DMS79 treated with DMSO at 0.1 percent for 48 hours (cell line): ENCODE data around the gene GRAP.
"Not testable (repeated sequence)": the region's sequence is repeated elsewhere in the genome, so short reads cannot be mapped to it uniquely, and the experiment has no call there.

Experiments used
- DNase-seq: peaks from one replicate; lab custom pipeline; 2025; lab: John Stamatoyannopoulos, UW

The GRAP gene

DNA sequence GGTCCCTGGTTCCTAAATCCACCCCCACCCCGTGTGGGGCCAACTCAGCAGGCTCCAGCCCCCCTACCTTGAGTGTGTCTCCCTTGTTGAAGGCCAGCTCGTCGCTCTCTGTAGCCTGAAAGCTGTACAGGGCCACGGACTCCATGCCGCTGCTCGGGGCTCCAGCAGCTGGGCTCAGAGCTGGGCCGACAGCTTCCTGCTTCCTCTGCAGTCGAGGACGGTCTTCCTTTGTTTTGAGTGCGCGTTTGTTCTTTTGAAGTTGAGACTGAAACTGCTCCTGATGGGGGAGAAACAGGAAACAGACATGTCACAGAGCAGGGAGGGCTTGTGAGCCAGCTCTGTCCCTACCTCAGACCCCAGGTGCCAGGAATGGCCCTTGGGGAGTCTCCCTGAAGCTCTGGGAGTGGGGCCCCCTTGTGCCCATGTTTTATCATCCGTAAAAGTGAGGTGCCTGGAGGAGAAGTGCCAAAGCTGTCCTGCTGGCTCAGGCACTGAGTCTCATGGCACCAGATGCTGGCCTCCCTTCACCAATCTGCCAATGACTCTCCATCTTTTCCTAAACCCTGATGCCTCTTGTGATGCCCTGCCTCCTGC lies at the start of gene GRAP:
Gene GRAP (minus strand): TSS at position 176 of the 594 bp plus-strand sequence. CDS start 31 bp downstream, at position 145.
- not testable (repeated sequence) for DNase-seq

DNA sequence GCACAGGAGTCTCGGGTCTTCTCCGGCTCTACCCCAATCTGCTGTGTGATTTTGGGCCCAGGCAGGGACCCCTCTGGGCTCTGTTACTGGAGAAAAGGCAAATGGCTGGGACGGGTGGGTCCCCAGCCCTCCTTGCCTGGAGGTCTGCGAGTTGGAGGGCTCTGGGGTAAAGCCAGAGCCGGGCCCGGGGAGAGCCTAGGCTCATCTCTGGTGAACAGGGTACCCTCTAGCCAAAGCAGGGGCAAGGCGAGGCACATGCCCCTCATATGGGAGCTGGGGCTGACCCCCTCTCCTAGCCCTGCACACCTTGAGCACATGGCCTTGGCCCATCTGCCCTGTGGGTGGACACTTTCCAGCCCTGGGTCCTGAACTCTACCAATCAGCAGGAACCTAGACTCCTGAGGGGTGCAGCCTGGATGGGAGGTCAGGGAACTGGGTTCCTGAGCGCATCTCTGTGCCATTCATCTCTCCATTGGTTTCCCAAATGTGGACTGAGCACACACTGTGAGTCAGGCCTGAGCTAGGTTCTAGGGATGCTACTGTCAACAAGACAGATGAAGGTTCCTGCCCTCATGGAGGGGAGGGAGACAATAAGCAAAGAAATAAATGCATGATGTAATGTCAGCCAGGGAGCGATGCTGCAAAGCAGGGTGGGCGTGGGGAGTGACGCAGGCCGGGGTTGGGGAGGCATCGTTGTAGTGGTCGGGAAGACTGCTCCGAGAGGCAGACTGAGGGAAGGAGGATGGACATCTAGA lies 47.1 kb upstream of the GRAP start:
- DNase-seq, result not testable (repeated sequence)

DNA sequence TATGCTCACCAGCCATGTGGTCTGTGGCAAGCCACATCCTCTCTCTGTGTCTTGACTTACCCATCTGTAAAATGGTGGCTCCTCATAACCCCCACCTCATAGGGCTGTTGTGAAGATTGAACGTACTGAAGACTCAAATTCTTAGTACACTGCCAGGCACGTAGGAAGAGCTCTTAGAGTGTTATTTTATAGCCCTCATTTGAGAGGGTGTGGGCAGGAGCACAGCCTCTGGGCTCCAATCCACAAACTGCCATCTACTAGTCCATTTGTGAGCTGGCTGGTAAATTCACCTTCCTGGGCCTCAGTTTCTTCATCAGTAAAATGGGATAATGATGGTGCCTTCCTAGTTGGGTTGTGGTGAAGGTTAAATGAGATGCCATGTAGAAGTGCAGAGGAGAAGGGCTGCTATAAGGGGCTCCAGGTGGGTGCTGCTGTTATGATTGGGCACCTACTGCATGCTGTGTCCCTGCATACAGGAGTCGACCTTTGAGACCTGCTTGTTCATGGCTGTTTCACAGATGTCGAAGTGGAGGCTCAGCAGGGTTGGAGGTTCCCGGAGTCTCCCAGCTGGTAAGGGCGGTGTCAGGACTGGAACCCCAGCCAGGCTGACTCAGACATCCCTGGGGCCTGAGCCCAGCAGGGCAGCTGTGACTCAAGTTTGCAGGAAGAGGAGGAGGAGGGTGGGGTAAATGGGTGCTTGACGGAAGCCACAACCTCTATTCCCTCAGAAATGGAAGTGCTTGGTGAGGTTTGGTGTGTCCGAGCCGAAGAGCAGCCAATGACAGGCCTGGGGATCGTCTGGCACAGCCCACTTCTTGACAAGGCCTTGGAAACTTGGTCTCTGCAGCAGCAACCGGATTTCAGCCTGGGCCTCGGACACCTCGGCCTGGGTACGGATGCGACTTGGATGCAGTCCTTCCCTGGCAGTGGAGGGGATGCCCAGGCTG lies 46.3 kb upstream of the GRAP start:
- not testable (repeated sequence) for DNase-seq

- DNase-seq, result not testable (repeated sequence)
Measured at GRCh38 chr17:19090058-19090772, 43.5 kb upstream of the GRAP start.

GRCh38 chr17:19088804-19089685 lies 42.3 kb upstream of the GRAP start:
- not testable (repeated sequence) for DNase-seq

- not testable (repeated sequence) for DNase-seq
Measured at GRCh38 chr17:19077386-19077785, 30.6 kb upstream of the GRAP start.

DNA sequence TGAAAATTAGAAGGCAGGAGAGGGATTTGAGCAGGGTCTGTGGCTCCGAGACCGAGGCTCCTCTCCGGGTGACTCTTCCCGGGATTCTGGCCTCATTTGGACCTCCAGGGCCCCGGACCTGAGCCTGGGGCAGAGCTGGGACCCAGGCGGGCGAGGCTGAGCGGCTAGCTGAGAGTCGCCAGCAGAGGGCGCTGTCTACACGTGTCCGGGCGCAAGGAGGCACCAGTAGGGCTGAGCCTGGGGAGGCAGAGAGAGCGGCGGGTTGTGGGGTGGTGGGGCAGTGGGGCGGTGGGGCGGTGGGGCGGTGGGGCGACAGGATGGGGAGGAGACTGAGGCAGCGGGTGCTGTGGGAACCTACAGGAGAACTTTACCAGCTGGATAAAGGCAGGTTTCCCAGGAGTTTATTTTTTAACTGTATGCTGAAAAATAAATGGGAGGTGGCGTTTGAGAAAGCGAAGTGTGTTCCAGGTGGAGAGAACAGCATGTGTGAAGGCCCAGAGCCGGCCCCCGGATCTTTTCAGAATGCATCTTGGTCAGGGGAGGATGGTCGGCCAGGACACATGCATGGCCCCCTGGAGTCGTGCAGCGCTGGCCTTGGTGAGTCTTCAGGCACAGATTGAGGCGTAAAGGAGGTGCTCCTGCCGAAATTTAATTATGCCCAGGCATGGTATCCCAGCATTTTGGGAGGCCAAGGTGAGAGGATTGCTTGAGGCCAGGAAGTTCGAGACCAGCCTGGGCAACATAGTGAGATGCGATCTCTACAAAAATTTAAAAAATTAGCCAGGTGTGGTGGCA lies 29.8 kb upstream of the GRAP start:
- DNase-seq, result not testable (repeated sequence)

DNA sequence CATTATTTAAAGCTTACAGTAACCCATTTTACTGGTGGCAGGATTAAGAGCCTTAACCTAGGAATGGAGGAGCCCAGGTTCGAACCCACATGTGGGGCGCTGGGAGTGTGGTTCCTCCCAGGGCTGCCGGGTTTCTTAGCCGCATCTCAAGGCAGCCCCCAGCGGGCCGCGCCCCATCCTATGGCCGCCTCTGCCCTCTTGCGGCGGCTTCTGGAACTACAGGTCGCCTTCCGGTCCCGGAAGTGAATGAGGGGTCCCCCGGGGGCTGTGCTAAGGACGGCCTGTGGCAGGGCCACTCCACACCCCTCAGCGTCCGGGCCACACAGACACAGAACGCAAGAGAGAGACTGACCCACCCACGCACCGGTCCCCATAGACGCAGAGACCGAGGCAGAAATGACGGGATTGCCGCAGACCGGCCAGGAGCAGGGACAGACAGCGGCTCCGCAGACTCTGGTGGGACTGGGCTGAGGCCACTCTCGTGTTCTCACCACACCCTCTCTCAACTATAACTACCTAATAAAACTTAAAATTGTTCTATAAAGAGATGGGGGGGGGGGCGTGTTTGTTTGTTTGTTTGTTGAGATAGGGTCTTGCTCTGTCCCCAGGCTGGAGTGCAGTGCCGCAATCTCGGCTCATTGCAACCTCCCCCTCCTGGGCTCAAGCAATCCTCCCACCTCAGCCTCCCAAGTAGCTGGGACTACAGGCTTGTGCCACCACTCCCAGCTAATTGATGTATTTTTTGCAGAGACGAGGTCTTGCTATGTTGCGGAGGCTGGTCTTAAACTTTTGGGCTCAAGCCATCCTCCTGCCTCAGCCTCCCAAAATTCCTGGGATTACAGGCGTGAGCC lies 23.8 kb upstream of the GRAP start:
- DNase-seq, result not testable (repeated sequence)

- not testable (repeated sequence) for DNase-seq
Measured at GRCh38 chr17:19064378-19064777, 17.6 kb upstream of the GRAP start.

DNA sequence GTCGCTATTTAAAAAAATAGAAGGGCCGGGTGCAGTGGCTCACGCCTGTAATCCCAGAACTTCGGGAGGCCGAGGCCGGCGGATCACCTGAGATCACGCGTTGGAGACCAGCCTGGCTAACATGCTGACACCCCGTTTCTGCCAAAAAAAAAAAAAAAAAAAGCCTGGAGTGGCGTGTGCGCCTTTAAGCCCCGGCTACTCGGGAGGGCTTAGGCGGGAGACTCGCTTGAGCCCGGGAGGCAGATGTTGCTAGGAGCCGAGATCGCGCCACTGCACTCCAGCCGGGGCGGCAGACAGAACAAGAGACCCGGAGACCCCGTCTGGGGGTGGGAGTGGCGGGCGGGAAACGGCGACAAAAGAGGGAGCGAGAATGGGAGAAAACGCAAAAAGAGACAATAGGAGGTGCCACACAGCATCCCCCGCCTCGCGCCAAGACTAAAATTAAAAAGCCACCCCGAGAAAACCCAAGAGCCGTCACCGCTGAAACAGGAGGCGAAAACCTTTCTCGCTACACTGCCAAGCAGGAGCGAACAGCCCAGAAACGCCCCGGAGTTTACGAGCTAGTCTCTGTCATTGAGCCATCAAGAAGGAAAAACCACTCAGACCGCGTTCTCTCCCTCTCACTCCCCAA lies 16.7 kb upstream of the GRAP start:
- DNase-seq, result not testable (repeated sequence)

DNA sequence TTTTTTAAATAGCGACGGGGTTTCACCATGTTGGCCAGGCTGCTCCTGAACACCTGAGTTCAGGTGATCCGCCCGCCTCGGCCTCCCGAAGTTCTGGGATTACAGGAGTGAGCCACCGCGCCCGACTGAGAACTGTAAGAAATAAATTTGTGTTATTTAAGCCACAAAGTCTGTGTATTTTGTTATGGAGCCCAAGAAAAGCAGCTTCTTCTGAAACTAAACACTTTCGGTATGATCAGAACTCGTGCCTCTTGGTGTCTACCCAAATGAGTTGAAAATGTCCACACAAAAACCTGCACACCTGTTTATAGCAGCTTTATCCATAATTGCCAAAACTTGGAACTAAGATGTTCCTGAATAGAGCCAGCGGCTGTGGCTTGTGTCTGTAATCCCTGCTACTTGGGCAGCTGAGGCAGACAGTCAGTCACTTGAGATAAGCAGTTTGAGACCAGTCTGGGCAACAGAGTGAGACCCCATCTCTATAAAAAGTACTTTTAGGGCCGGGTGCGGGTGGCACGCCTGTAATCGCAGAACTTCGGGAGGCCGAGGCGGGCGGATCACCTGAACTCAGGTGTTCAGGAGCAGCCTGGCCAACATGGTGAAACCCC lies 16.1 kb upstream of the GRAP start:
- not testable (repeated sequence) for DNase-seq

DNA sequence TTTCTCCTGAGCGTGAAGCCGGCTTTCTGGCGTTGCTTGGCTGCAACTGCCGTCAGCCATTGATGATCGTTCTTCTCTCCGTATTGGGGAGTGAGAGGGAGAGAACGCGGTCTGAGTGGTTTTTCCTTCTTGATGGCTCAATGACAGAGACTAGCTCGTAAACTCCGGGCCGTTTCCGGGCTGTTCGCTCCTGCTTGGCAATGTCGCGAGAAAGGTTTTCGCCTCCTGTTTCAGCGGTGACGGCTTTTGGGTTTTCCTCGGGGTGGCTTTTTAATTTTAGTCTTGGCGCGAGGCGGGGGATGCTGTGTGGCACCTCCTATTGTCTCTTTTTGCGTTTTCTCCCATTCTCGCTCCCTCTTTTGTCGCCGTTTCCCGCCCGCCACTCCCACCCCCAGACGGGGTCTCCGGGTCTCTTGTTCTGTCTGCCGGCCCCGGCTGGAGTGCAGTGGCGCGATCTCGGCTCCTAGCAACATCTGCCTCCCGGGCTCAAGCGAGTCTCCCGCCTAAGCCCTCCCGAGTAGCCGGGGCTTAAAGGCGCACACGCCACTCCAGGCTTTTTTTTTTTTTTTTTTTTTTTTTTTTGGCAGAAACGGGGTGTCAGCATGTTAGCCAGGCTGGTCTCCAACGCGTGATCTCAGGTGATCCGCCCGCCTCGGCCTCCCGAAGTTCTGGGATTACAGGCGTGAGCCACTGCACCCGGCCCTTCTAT lies 15.4 kb upstream of the GRAP start:
- not testable (repeated sequence) for DNase-seq

DNA sequence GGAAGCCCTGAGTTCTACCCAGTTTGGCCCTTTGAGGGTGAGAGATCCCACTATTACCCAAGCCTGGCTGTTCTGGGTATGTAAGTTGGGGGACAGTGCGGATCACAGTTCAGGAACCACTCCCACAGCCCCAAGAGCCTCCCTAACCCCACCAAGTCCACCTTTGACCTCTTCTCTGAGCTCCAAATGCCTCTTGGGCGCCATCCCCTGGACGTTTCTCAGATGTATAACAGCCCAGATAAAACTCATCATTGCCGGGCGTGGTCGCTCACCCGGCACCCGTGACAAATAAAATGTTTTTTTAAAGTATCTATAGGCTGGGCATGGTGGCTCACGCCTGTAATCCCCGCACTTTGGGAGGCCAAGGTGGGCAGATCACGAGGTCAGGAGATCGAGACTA lies 8.7 kb upstream of the GRAP start:
- DNase-seq, result not testable (repeated sequence)

GRCh38 chr17:19048826-19049225 lies 2.1 kb upstream of the GRAP start:
- DNase-seq, result not testable (repeated sequence)

- not testable (repeated sequence) for DNase-seq
Measured at GRCh38 chr17:19047510-19047909, 753 bp upstream of the GRAP start.

- not testable (repeated sequence) for DNase-seq
Measured at GRCh38 chr17:19044643-19045042, 2.1 kb downstream of the GRAP start.

- DNase-seq, result not testable (repeated sequence)
Measured at GRCh38 chr17:19043032-19043431, 3.7 kb downstream of the GRAP start.
